Measurements from ENCODE around the gene GARNL3. TPM values are rescaled to one million over a fixed set of nuclear protein-coding genes. Genes with fewer than 3 reads are reported as not detected.

The GARNL3 gene
- total and polyA plus RNA-seq, 11 donors = 7.1 to 60.4 (median 20.3) TPM

- no peak for DNase-seq
- TF ChIP-seq CTCF (IDR thresholded peaks at IDR 0.05) = no peak
- TF ChIP-seq POLR2A (IDR thresholded peaks at IDR 0.05) = no peak
- WGBS, 4 donors = 79 to 86% (median 84%) methylated on average over 1 of the region's 1 CpG
- Histone ChIP-seq H3K4me1 (peaks cover 0 to 32% (median 11%) of the 10 kb centered on the region in 12 donors), H3K4me3 (no peak overlapping the region), H3K9me3 (no peaks in the 10 kb centered on the region), H3K27me3 (no peaks in the 10 kb centered on the region), H3K27ac (no peak overlapping the region), H3K36me3 (no peaks in the 10 kb centered on the region)
- intact Hi-C loops (cut with DNase I) = loop anchor here in 1 of 10 donors (10.0 kb wide), 1 partner anchor 91 kb away; the partner anchor contains the start of gene SLC2A8
- no peak for ATAC-seq
Measured at GRCh38 chr9:127303830-127304229, 39.3 kb downstream of the GARNL3 start.

DNA sequence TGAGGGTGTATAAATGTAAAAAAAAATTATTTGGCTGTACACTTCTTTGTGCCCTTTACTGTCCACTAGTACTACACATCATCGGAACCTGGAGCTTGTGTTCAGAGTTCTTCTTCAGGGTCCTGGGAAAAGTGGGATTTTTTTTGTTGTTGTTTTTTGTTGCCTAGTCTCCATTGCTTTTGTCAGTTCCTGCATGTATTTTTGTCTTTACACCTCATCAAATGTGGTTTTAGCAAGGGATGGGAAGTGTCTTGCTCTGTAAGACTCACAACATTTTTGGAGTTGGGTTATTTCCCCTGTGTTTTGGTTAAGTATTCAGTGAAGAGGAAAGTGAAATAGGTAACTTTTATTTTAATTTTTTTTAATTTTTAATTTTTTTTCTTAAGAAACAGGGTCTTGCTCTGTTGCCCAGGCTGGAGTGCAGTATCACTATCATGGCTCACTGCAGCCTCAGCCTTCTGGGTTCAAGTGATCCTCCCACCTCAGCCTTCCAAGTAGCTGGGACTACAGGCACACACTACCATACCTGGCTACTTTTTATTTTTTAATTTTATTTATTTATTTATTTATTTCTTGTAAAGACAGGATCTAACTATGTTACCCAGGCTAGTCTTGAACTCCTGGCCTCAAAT is 40.7 kb downstream of the GARNL3 start:
- Histone ChIP-seq H3K4me1 (peaks cover 0 to 40% (median 16%) of the 10 kb centered on the region in 12 donors), H3K36me3 (no peaks in the 10 kb centered on the region), H3K4me3 (no peak overlapping the region), H3K9me3 (no peaks in the 10 kb centered on the region), H3K27me3 (no peaks in the 10 kb centered on the region), H3K27ac (no peak overlapping the region)
- 97 to 100% (median 100%) methylated on average over 1 of the region's 1 CpG for WGBS, 4 donors
- no peak for TF ChIP-seq CTCF (IDR thresholded peaks at IDR 0.05)
- TF ChIP-seq POLR2A (IDR thresholded peaks at IDR 0.05) = no peak
- ATAC-seq = no peak
- intact Hi-C loops (cut with DNase I) = loop anchor here in 1 of 10 donors (10.0 kb wide), 1 partner anchor 89 kb away; the partner anchor contains the start of gene SLC2A8
- DNase-seq = no peak

DNA sequence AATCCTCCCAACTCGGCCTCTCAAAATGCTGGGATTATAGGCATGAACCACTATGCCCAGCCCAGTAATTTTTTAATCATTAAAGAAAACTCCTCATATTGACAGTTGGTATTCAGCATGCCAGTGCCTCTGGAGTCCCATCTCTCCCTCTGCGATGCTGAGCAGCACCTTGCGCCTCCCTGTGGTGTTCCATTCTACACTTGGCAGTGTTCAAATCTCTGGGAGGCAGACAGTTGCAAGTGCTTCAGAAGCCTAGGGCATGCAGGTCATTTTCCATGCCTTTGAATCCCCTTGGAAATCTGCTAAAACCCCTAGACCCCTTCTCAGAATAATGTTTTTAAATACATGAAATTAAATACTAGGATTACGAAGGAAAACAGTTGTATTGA is 41.3 kb downstream of the GARNL3 start:
- no peaks in the 10 kb centered on the region for H3K9me3 ChIP-seq
- H3K36me3 ChIP-seq = no peaks in the 10 kb centered on the region
- intact Hi-C loops (cut with DNase I) = loop anchor here in 1 of 10 donors (10.0 kb wide), 1 partner anchor 89 kb away; the partner anchor contains the start of gene SLC2A8
- WGBS, 4 donors = 64 to 96% (median 71%) methylated on average over 4 of the region's 4 CpGs
- DNase-seq (no peak), ATAC-seq (no peak)
- peaks cover 0 to 39% (median 17%) of the 10 kb centered on the region in 12 donors for H3K4me1 ChIP-seq
- H3K4me3 ChIP-seq = no peak overlapping the region
- TF ChIP-seq CTCF (IDR thresholded peaks at IDR 0.05) = no peak
- no peak for TF ChIP-seq POLR2A (IDR thresholded peaks at IDR 0.05)
- no peaks in the 10 kb centered on the region for H3K27me3 ChIP-seq
- no peak overlapping the region for H3K27ac ChIP-seq

GRCh38 chr9:127307802-127308201 is 43.2 kb downstream of the GARNL3 start:
- intact Hi-C loops (cut with DNase I) = loop anchor here in 1 of 10 donors (10.0 kb wide), 1 partner anchor 87 kb away; the partner anchor contains the start of gene SLC2A8
- DNase-seq = peak in 4 of 5 donors; percentile 32 to 56 (median 44)
- peak overlapping the region in 9 of 12 donors; percentile 19 to 68 (median 52) for H3K27ac ChIP-seq
- H3K9me3 ChIP-seq = no peaks in the 10 kb centered on the region
- H3K4me3 ChIP-seq = no peak overlapping the region
- 63 to 69% (median 65%) methylated on average over 2 of the region's 2 CpGs for WGBS, 4 donors
- H3K36me3 ChIP-seq = peaks cover 0 to under 1% (median 0%) of the 10 kb centered on the region in 9 donors
- no peaks in the 10 kb centered on the region for H3K27me3 ChIP-seq
- peak; percentile 71 to 90 (median 79) for ATAC-seq
- TF ChIP-seq POLR2A (IDR thresholded peaks at IDR 0.05) (no peak), CTCF (IDR thresholded peaks at IDR 0.05) (no peak)
- H3K4me1 ChIP-seq = peaks cover 0 to 47% (median 30%) of the 10 kb centered on the region in 12 donors

Measured in heart left ventricle (tissue), 16 donors.